KG1 (cell line): ENCODE data around the gene GUCY1A2.

Experiments used
- DNase-seq: peaks from one replicate; lab custom pipeline; 2025; lab: John Stamatoyannopoulos, UW

The GUCY1A2 gene

DNA sequence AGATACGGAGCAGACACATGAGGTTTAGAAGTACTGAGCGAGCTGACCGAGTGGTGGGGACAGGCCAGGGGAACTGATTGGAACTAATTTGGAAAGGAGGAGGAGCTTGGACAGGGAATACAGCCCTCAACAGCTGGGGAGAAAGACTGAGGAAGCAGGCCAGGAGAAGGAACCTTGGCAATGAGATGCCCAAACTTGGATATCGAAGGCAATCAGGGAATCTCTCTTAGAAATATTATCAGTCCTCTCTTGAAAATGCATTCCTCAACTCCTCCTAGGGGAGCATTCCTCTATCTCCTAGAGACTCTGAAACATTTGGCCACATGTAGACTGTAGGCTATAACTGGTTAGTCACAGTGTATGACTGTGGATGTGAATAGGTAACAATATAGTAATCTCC is 284.6 kb downstream of the GUCY1A2 start:
- DNase-seq, result no peak

GRCh38 chr11:106728859-106729258 is 289.4 kb downstream of the GUCY1A2 start:
- DNase-seq, result no peak

DNA sequence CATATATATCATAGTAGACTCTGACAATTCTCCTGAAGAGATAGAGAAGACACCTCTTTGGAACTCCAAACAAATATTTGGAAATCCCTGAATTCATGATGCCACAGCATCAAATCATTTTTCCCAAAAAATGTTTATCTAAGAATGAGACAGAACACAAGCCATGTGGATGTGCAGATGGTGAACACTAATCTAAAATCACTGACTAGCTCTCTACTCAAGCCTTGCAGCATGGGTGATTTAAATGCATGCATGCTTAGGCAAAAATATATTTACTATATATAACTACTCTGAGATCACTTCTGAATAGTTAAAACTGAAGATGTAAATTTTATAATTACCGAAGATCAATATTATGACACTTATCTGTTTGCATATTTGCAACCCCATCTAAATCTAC is 289.9 kb downstream of the GUCY1A2 start:
- DNase-seq, result no peak

GRCh38 chr11:106727256-106727655 is 291.0 kb downstream of the GUCY1A2 start:
- no peak for DNase-seq

GRCh38 chr11:106724293-106724892 is 293.9 kb downstream of the GUCY1A2 start:
- DNase-seq, result no peak

DNA sequence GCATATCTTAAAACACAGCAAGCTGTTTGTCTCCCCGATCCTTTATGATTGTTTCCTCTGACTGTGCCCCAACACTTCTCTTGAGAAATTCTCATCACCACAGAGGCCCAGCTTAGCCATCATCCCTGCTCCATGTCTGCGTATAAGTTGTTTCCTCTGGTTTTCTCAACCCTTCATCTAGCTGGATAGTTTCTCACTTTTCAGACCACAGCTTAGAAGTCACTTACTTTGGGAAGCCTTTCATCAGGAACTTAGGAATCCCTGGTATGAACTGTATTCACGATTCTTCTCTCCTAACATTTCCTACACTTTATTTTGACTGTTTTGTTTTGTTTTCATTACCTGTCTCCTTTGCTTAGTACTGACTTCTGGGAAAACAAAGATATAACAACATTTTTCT is 295.2 kb downstream of the GUCY1A2 start:
- no peak for DNase-seq

- no peak for DNase-seq
Measured at GRCh38 chr11:106717222-106717621, 301.1 kb downstream of the GUCY1A2 start.

GRCh38 chr11:106714199-106714598 is 304.1 kb downstream of the GUCY1A2 start:
- DNase-seq, result no peak

DNA sequence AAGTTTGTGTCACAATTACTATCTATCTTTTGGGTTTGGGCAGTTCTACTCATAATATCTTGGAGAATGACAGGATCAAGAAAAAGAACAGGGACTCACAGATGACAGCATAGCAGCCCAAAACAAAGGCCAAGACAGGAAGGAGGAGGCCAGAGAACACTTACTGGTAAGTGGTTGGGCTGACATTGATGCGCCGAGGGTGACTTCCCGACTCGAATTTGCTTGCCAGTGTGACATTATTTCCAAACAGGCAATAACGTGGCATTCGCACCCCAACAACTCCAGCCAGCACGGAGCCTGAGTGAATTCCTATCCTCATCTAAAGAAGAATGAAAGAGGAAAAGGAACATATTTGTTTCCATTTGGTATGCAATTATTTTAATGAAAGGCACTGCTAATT is 309.9 kb downstream of the GUCY1A2 start:
- DNase-seq, result no peak

DNA sequence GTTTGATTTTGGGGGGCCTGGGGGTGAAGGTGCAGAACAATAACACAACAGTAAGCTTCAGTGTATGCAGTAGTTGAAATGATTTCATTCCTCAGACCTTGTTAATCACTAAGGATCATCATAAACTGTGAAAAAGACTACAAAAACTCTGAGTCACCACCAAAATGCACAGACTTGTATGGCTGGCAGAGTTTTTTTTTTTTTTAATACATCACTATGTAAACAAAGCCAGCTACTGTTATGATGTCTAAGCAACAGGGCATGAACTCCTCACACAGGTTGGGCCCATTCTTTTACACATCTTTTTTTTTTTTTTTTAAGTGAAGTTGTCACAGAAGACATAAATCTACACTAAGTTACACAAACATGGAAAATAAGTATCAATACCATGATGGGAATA is 311.9 kb downstream of the GUCY1A2 start:
- DNase-seq, result no peak

DNA sequence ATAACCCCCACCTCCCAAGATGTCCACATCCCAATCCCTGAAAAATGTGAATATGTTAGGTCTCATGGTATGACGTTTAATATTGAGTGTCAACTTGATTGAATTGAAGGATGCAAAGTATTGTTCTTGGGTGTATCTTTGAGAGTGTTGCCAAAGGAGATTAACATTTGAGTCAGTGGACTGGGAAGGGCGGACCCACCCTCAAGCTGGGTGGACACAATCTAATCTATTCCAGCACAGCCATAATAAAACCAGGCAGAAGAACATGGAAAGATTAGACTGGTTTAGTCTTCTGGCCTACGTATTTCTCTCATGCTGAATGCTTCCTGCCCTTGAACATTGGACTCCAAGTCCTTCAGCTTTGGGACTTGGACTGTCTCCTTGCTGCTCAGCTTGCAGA is 315.5 kb downstream of the GUCY1A2 start:
- DNase-seq, result no peak

- no peak for DNase-seq
Measured at GRCh38 chr11:106697058-106697457, 321.2 kb downstream of the GUCY1A2 start.

GRCh38 chr11:106695506-106695905 is 322.8 kb downstream of the GUCY1A2 start:
- no peak for DNase-seq

- DNase-seq, result no peak
Measured at GRCh38 chr11:106694501-106694900, 323.8 kb downstream of the GUCY1A2 start.

DNA sequence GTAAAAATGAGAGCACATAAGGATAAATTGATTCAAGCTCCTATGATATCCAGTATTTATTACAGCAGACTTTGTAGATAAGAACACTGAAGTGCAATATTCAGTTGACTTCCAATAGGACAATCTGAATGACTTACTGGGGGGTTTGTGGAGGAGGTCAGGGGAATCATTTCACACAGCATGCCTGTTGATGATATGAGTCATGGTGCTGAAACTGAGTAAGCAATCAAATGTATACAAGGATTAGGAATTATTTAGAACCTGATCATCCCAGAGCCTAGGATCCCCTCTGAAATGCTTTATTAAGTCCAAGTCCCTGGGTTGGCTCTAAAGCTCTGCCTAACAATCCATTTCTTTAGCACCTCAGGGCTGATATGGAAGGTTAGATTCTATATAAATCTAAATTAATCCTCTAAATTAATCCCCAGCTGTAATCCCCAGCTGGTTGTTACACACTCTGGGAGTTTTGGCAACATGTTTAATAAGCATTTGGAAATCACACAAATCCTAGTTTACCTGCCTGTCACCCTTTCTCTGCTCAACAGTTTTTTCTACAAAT is 326.4 kb downstream of the GUCY1A2 start:
- DNase-seq, result no peak

- no peak for DNase-seq
Measured at GRCh38 chr11:106690923-106691322, 327.4 kb downstream of the GUCY1A2 start.

DNA sequence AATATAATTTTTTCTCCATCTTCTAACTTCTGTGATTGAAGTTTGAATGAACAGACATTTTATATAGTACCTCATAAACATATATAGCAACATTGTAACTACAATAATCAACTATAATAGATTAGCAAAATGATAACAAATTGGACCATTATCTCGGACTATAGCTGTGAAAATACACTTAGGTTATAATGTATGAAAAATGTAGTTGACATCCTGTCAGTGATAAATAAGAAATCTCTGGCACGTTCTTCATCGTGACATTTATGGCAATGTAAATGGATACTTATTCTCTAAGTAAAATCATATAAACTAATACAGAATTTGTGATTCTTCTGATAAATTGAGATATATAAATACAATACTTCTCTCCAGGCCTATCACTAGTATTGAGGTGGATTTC is 333.3 kb downstream of the GUCY1A2 start:
- no peak for DNase-seq

GRCh38 chr11:106683435-106683834 is 334.8 kb downstream of the GUCY1A2 start:
- DNase-seq, result no peak

- DNase-seq, result no peak
Measured at GRCh38 chr11:106681435-106681834, 336.8 kb downstream of the GUCY1A2 start.

DNA sequence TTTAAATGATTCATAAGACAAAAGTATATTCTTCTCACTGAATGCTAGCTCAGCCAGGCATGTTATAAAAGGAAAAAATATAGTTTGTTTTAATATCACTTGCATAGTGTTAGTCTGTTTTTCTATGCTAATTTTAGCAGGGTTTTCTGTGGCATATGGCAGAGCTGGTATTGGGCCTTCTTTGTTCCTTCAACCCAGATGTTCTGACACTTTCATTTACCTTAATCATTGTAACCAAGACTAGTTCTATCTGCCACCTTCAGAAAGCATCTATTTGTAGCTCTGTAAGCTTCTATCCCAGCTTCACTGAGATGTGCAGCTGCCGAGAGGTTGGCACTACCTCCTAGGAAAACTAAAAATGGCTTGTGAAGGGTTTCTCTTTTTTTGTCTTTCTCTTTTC is 338.7 kb downstream of the GUCY1A2 start:
- no peak for DNase-seq

DNA sequence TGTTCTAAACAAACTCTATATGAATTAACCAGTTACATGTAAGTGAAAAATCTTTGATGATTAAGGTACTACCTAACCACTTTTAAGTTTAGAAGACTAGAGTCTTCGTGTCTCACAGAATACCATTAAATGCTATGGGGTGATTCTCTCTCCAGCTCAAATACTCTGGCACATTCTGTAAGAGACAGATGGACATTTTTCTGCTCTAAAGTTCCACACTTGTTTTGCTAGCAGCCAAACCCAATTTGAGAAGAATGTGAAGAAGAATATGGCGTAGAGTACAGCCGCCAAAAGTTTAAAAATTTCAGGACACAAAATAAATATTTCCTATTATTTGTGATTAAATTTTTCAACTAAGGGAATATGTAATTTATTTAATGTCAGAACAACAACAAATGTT is 339.1 kb downstream of the GUCY1A2 start:
- DNase-seq, result no peak

DNA sequence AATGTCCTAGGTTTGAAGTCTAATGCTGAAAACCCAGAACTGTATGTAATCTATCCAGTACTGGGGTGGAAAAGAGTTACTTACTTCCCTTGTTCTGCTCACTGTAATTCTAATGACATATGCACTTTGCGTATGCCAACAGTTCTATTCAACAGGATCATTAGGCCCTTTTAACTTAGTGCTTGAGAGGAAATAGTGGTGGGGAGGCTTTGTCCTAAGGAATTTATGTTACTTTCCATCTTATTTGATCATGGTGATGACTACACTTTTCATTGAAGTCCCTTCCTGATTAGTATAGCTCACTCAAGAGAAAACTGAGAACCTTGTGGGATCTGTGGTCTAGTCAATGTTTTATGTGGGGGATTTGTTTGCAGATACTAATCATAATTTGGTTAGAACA is 348.2 kb downstream of the GUCY1A2 start:
- DNase-seq, result no peak

DNA sequence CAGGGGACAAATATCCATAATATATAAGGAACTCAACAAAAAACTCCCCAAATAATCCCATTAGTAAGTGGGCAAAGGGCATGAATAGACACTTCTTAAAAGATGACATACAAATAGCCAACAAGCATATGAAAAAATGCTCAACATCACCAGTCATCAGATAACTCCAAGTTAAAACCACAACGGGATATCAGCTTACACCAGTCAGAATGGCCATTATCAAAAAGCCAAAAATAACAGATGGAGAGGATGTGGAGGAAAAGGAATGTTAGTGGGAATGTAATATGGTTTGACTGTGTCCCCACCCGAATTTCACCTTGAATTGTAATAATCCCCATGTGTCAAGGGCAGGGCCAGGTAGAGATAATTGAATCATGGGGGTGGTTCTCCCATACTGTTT is 350.1 kb downstream of the GUCY1A2 start:
- DNase-seq, result no peak

DNA sequence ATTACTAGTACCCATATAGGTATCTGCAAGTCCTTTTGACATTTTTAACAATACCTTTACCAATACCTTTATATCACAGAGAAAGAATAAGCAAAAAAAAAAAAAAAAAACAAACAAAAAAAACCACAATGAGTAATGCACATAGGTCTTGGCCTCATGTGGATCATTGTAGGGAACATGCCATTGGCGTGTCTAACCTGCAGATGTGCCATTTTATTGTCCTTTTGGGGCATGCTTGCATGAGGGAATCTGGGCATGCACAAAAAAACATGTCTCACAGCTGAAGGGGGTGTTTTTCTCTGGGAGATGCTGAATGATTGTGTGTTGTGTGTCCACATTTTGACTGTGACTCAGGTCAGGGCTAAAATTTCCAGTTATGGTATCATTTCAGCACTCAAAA is 361.6 kb downstream of the GUCY1A2 start:
- no peak for DNase-seq
